H1 (cell line): ENCODE results near the gene GREM2. TPM values are rescaled to one million over a fixed set of nuclear protein-coding genes. Genes with fewer than 3 reads are reported as not detected.

Experiments
- CTCF ChIA-PET: fragments of 300-600 bp; sonication (Branson Sonifier 250); formaldehyde crosslinking; loops from one replicate; lab custom pipeline; 2021; ENCODE audit not compliant: partially characterized antibody; lab: Charles Lee
- POLR2A ChIA-PET: fragments of 300-600 bp; sonication (Branson Sonifier 250); formaldehyde crosslinking; loops from one replicate; lab custom pipeline; 2021; ENCODE audit warnings: inconsistent platforms; ENCODE audit not compliant: partially characterized antibody; lab: Charles Lee
- DNase-seq, 2 experiments: peaks; one replicate each; pipeline versions ENCODE4 v3.0.0 to v3.0.0-alpha.2; 2010 to 2022; ENCODE audit warnings: low spot score in 2 of 2, low read depth in 1 of 2, mixed read lengths in 1 of 2
- FAIRE-seq: peaks from 2 replicates; lab custom pipeline; 2011; peaks lifted over from hg19 to GRCh38; lab: Jason Lieb, UNC
- H2AFZ ChIP-seq: 2 replicates; pipeline ENCODE4 v1.8.1; 2012; ENCODE audit warnings: low read length, inconsistent platforms
- H2AK5ac ChIP-seq: 2 replicates; pipeline ENCODE4 v1.6.1; 2013; ENCODE audit warnings: low read depth, low read length
- H2BK120ac ChIP-seq: replicated peaks from 2 replicates; pipeline ENCODE3; 2013; ENCODE audit warnings: low read depth, low read length, inconsistent platforms
- H2BK12ac ChIP-seq: 2 replicates; pipeline ENCODE4 v1.6.1; 2013; ENCODE audit warnings: low read depth, low read length
- H2BK15ac ChIP-seq: 2 replicates; pipeline ENCODE4 v1.6.1; 2013; ENCODE audit warnings: low read length
- H2BK20ac ChIP-seq: 2 replicates; pipeline ENCODE4 v1.6.1; 2013; ENCODE audit warnings: low read length
- H2BK5ac ChIP-seq: 2 replicates; pipeline ENCODE4 v1.6.1; 2013; ENCODE audit warnings: low read depth, low read length
- H3K14ac ChIP-seq: 2 replicates; pipeline ENCODE4 v1.6.1; 2013; ENCODE audit warnings: inconsistent platforms; ENCODE audit not compliant: insufficient read length
- H3K18ac ChIP-seq: 2 replicates; pipeline ENCODE4 v1.6.1; 2013; ENCODE audit warnings: low read length; ENCODE audit errors: extremely low read depth
- H3K23ac ChIP-seq: 2 replicates; pipeline ENCODE4 v1.6.1; 2013; ENCODE audit warnings: inconsistent platforms; ENCODE audit not compliant: insufficient read length
- H3K23me2 ChIP-seq: 2 replicates; pipeline ENCODE4 v1.6.1; 2013; ENCODE audit warnings: low read depth, low read length
- H3K27ac ChIP-seq: 2 replicates; pipeline ENCODE4 v1.6.1; 2011; ENCODE audit warnings: low read depth, low read length, inconsistent platforms
- H3K27me3 ChIP-seq, 4 experiments: replicated peaks in 1 of 4; 1 replicate in 1 of 4; 2 replicates in 3 of 4; pipeline versions ENCODE4 v1.6.1 to v1.8.1; 2011 to 2013; ENCODE audit warnings: low read length in 3 of 4, mild to moderate bottlenecking in 3 of 4, inconsistent platforms in 2 of 4, mixed read lengths in 2 of 4, moderate library complexity in 1 of 4; ENCODE audit not compliant: control insufficient read depth in 3 of 4, insufficient read depth in 3 of 4; ENCODE audit errors: extremely low read depth in 1 of 4
- H3K36me3 ChIP-seq, 4 experiments: 2 replicates each; pipeline versions ENCODE4 v1.6.1 to v1.8.1; 2011 to 2013; ENCODE audit warnings: mild to moderate bottlenecking in 4 of 4, low read length in 3 of 4, moderate library complexity in 2 of 4, control low read depth in 1 of 4, inconsistent platforms in 1 of 4; ENCODE audit not compliant: insufficient read depth in 4 of 4, control insufficient read depth in 2 of 4
- H3K4ac ChIP-seq: replicated peaks from 2 replicates; pipeline ENCODE3; 2013; ENCODE audit warnings: low read length, low read depth, mixed read lengths, inconsistent platforms; ENCODE audit not compliant: insufficient read length
- H3K4me1 ChIP-seq, 4 experiments: replicated peaks in 1 of 4; 1 replicate in 1 of 4; 2 replicates in 3 of 4; pipeline versions ENCODE4 v1.6.1 to v1.8.1; 2011 to 2013; ENCODE audit warnings: low read length in 3 of 4, inconsistent platforms in 2 of 4, mixed read lengths in 1 of 4; ENCODE audit not compliant: insufficient read depth in 4 of 4, control insufficient read depth in 3 of 4
- H3K4me2 ChIP-seq, 2 experiments: 2 replicates each; pipeline versions ENCODE4 v1.6.1 to v1.8.1; 2011 to 2013; ENCODE audit warnings: low read depth in 2 of 2, low read length in 2 of 2, control low read depth in 1 of 2, inconsistent platforms in 1 of 2, mild to moderate bottlenecking in 1 of 2; ENCODE audit not compliant: insufficient read depth in 1 of 2
- H3K4me3 ChIP-seq, 4 experiments: fragments of 200-600, 300-600 bp in 1 of 4; sonication (generic), shearing (Covaris generic), sonication (Bioruptor Twin) in 1 of 4; 2 replicates each; pipeline versions ENCODE4 v1.5.1 to v1.8.1; 2011 to 2016; ENCODE audit warnings: low read length in 4 of 4, low read depth in 3 of 4, control low read depth in 2 of 4, inconsistent platforms in 2 of 4, mild to moderate bottlenecking in 2 of 4, mixed read lengths in 1 of 4, moderate library complexity in 1 of 4; ENCODE audit not compliant: insufficient read depth in 2 of 4; ENCODE audit errors: extremely low read depth in 1 of 4
- H3K56ac ChIP-seq: replicated peaks from 2 replicates; pipeline ENCODE3; 2013; ENCODE audit warnings: low read depth, mild to moderate bottlenecking, mixed read lengths, low read length, inconsistent platforms; ENCODE audit not compliant: insufficient read length
- H3K79me1 ChIP-seq: 2 replicates; pipeline ENCODE4 v1.6.1; 2013; ENCODE audit warnings: low read depth, low read length, control low read depth
- H3K79me2 ChIP-seq, 2 experiments: 2 replicates each; pipeline versions ENCODE4 v1.6.1 to v1.8.1; 2012 to 2013; ENCODE audit warnings: low read length in 2 of 2, mild to moderate bottlenecking in 2 of 2, inconsistent platforms in 1 of 2; ENCODE audit not compliant: insufficient read depth in 2 of 2, control insufficient read depth in 1 of 2
- H3K9ac ChIP-seq, 4 experiments: replicated peaks in 1 of 4; 1 replicate in 1 of 4; 2 replicates in 3 of 4; pipeline versions ENCODE4 v1.6.1 to v1.8.1; 2011 to 2013; ENCODE audit warnings: low read depth in 3 of 4, low read length in 3 of 4, control low read depth in 2 of 4, mild to moderate bottlenecking in 2 of 4, moderate library complexity in 2 of 4, inconsistent platforms in 1 of 4; ENCODE audit errors: extremely low read depth in 1 of 4
- H3K9me3 ChIP-seq, 2 experiments: 2 replicates each; pipeline versions ENCODE4 v1.6.1 to v1.8.1; 2012 to 2013; ENCODE audit warnings: mild to moderate bottlenecking in 2 of 2, moderate library complexity in 2 of 2, control low read depth in 1 of 2, inconsistent platforms in 1 of 2, low read depth in 1 of 2, low read length in 1 of 2, mixed read lengths in 1 of 2; ENCODE audit not compliant: insufficient read depth in 2 of 2
- H4K20me1 ChIP-seq, 2 experiments: replicated peaks in 1 of 2; 2 replicates each; pipeline versions ENCODE3 to v1.8.1; 2011 to 2013; ENCODE audit warnings: inconsistent platforms in 2 of 2, low read length in 2 of 2, mild to moderate bottlenecking in 1 of 2; ENCODE audit not compliant: insufficient read depth in 2 of 2, control insufficient read depth in 1 of 2
- H4K5ac ChIP-seq: 2 replicates; pipeline ENCODE4 v1.6.1; 2013; ENCODE audit warnings: low read length, low read depth, mixed read lengths, inconsistent platforms; ENCODE audit not compliant: insufficient read length
- H4K8ac ChIP-seq: 2 replicates; pipeline ENCODE4 v1.8.0; 2013; ENCODE audit warnings: mild to moderate bottlenecking, moderate library complexity, low read length, inconsistent platforms; ENCODE audit not compliant: insufficient read depth; ENCODE audit errors: extremely low read depth
- H4K91ac ChIP-seq: replicated peaks from 2 replicates; pipeline ENCODE3; 2013; ENCODE audit warnings: low read length, mixed read lengths, inconsistent platforms; ENCODE audit not compliant: insufficient read length
- ATF2 ChIP-seq: IDR thresholded peaks from 2 replicates; pipeline ENCODE4 v1.6.1; 2012; ENCODE audit warnings: low read length, inconsistent platforms
- BCL11A ChIP-seq, 2 experiments: IDR thresholded peaks; one replicate each; pipeline ENCODE4 v1.6.1; 2011; ENCODE audit warnings: low read depth in 2 of 2, low read length in 2 of 2, mild to moderate bottlenecking in 2 of 2
- BRCA1 ChIP-seq: IDR thresholded peaks from 2 replicates; pipeline ENCODE4 v1.6.1; 2012; ENCODE audit warnings: low read depth, low read length, improper control_type of control experiment
- CBX8 ChIP-seq: fragments of 300-800, 300-1000 bp; sonication (generic); IDR thresholded peaks from 2 replicates; pipeline ENCODE4 v1.7.1; 2016; ENCODE audit warnings: low read depth, low read length, borderline replicate concordance
- CHD1 ChIP-seq: IDR thresholded peaks from 2 replicates; pipeline ENCODE4 v1.6.1; 2012; ENCODE audit warnings: low read depth, low read length, improper control_type of control experiment
- CTBP2 ChIP-seq: IDR thresholded peaks from 2 replicates; pipeline ENCODE4 v1.7.0; 2011; ENCODE audit warnings: borderline replicate concordance, mild to moderate bottlenecking, moderate library complexity, mixed read lengths, low read length; ENCODE audit not compliant: insufficient read depth, insufficient read length
- NANOG ChIP-seq: IDR thresholded peaks from 2 replicates; pipeline ENCODE4 v1.6.1; 2011; ENCODE audit warnings: low read length, low read depth, mild to moderate bottlenecking, inconsistent platforms; ENCODE audit not compliant: insufficient read depth, poor library complexity, severe bottlenecking
- POLR2A ChIP-seq, 2 experiments: IDR thresholded peaks; 1 replicate in 1 of 2; 2 replicates in 1 of 2; pipeline ENCODE4 v1.6.1; 2011; ENCODE audit warnings: low read depth in 2 of 2, low read length in 2 of 2, mild to moderate bottlenecking in 2 of 2; ENCODE audit errors: control extremely low read depth in 1 of 2
- SP1 ChIP-seq: IDR thresholded peaks from 2 replicates; pipeline ENCODE4 v1.6.1; 2011; ENCODE audit warnings: low read depth, low read length
- SRF ChIP-seq: IDR thresholded peaks from 2 replicates; pipeline ENCODE4 v1.6.1; 2011; ENCODE audit warnings: mild to moderate bottlenecking, low read depth, low read length, moderate library complexity
- SUZ12 ChIP-seq: fragments of 200-600 bp; sonication (generic); IDR thresholded peaks from 2 replicates; pipeline ENCODE4 v1.6.1; 2012; ENCODE audit warnings: mild to moderate bottlenecking, inconsistent platforms, low read length, moderate library complexity, mixed read lengths
- TCF12 ChIP-seq: IDR thresholded peaks from 2 replicates; pipeline ENCODE4 v1.6.1; 2011; ENCODE audit warnings: low read depth, mild to moderate bottlenecking, low read length
- WGBS, 2 experiments: shearing (Covaris generic) in 1 of 2; methylation state at CpG; one replicate each; pipeline versions ENCODE4 v1.1.6 to v1.1.7; 2013 to 2015; ENCODE audit warnings: low lambda C conversion rate in 2 of 2, mixed read lengths in 2 of 2, inconsistent platforms in 1 of 2, low coverage in 1 of 2, missing lambda C conversion rate in 1 of 2; ENCODE audit not compliant: insufficient replicate concordance in 2 of 2, insufficient coverage in 1 of 2, insufficient read length in 1 of 2; ENCODE audit errors: extremely low coverage in 1 of 2, missing lambda C conversion rate in 1 of 2; 5-methylcytosine and 5-hydroxymethylcytosine counted together
- polyA plus RNA-seq, 7 experiments: library from polyadenylated mRNA; depleted of rRNA in 3 of 7; stranded (reverse) in 5 of 7; unstranded in 2 of 7; fragments of >200 nt in 5 of 7; fragments of 200-250 nt in 2 of 7; gene quantifications; 1 replicate in 5 of 7; 2 replicates in 1 of 7; 4 replicates in 1 of 7; pipeline versions ENCODE4 v1.2.1 to v1.2.3, GENCODE V29; 2011 to 2013; ENCODE audit warnings: missing spikeins in 2 of 7, mixed read lengths in 2 of 7
- total RNA-seq: library from RNA; stranded (reverse); fragmentation: NEBNext Ultra II Directional; extraction: Animal tissue kit (Norgen Biotek cat#: 25700); gene quantifications from 2 replicates; pipeline ENCODE4 v1.2.1, GENCODE V29; 2021

GREM2 gene
- total and polyA plus RNA-seq, 2 of the 8 experiments (the other 6 are each of a cell fraction or from before 2014, with no cell fraction given) = 0.05 TPM; not detected in 1

- Histone ChIP-seq H3K9ac (no peak overlapping the region), H2AFZ (no peak overlapping the region), H3K18ac (no peak overlapping the region), H3K14ac (no peak overlapping the region), H3K79me1 (no peaks in the 10 kb centered on the region), H3K4me1 (no peaks in the 10 kb centered on the region), H3K27ac (no peak overlapping the region), H3K4me3 (no peak overlapping the region), H4K20me1 (no peaks in the 10 kb centered on the region), H2BK15ac (no peak overlapping the region), H3K23ac (no peak overlapping the region), H4K91ac (no peak overlapping the region), H2AK5ac (no peak overlapping the region), H2BK12ac (no peak overlapping the region)
- FAIRE-seq = no peak
- DNase-seq = no peak
- TF ChIP-seq CBX8 (no peak), TCF12 (no peak), ATF2 (no peak), BCL11A (IDR thresholded peaks at IDR 0.05; ENCODE audit: low read depth in 2 of 2, low read length in 2 of 2) (no peak), SP1 (no peak), SUZ12 (no peak), SRF (no peak), CTBP2 (no peak), BRCA1 (no peak), CHD1 (no peak), NANOG (no peak), POLR2A (IDR thresholded peaks at IDR 0.05; ENCODE audit: control extremely low read depth in 1 of 2, low read depth in 2 of 2, low read length in 2 of 2) (no peak)
- TF ChIP-seq, all 59 proteins: peak for 0
- Histone ChIP-seq H3K9me3 (no peaks in the 10 kb centered on the region), H3K27me3 (no peaks in the 10 kb centered on the region), H3K79me2 (no peaks in the 10 kb centered on the region), H3K4ac (no peak overlapping the region), H2BK20ac (no peak overlapping the region), H4K8ac (no peak overlapping the region), H2BK120ac (no peak overlapping the region), H4K5ac (no peak overlapping the region), H2BK5ac (no peak overlapping the region), H3K56ac (no peak overlapping the region), H3K4me2 (no peak overlapping the region), H3K23me2 (no peaks in the 10 kb centered on the region), H3K36me3 (no peaks in the 10 kb centered on the region)
- WGBS, 2 experiments = 98% methylated on average over 2 of the region's 2 CpGs; no CpG with 5 or more reads in 1 of the 2 experiments
- CTCF ChIA-PET = interaction anchor here (0.6 kb wide), 1 partner anchor 491 kb away, joined by 3 read pairs; no protein-coding TSS in a partner anchor
- POLR2A ChIA-PET = no interaction called here
These were observed 95.9 kb downstream of the GREM2 start for GRCh38 chr1:240516069-240516468.
